OCI-LY7 (cell line): Measurements from ENCODE around the gene LRRC7. TPM values are rescaled to one million over a fixed set of nuclear protein-coding genes. Genes with fewer than 3 reads are reported as not detected.

ENCODE experiments used
- BruUV-seq: library from RNA; stranded (reverse); fragments of 400-500 nt; replicated peaks from 2 replicates; lab custom pipeline; 2021; lab: Mats Ljungman, UMichigan
- CTCF ChIA-PET: fragments of 300-600 bp; sonication (Branson Sonifier 250); formaldehyde crosslinking; loops from one replicate; lab custom pipeline; 2022; ENCODE audit warnings: antibody characterized with exemption; ENCODE audit not compliant: unreplicated experiment; lab: Charles Lee
- POLR2A ChIA-PET: fragments of 300-600 bp; sonication (Branson Sonifier 250); formaldehyde crosslinking; loops from one replicate; lab custom pipeline; 2022; ENCODE audit warnings: antibody characterized with exemption; lab: Charles Lee
- DNase-seq: peaks from one replicate; pipeline ENCODE4 v3.0.0-alpha.2; 2015; ENCODE audit warnings: low spot score
- H2AFZ ChIP-seq: fragments of 200-600 bp; sonication (generic), shearing (Covaris generic); 2 replicates; pipeline ENCODE4 v1.6.1; 2014; ENCODE audit warnings: mild to moderate bottlenecking, antibody characterized with exemption, low read length, moderate library complexity
- H3K27ac ChIP-seq: fragments of 200-600 bp; sonication (generic); 2 replicates; pipeline ENCODE4 v1.5.1; 2014; ENCODE audit warnings: mixed run types, low read depth, mild to moderate bottlenecking, moderate library complexity, low read length, inconsistent platforms; ENCODE audit not compliant: poor library complexity, severe bottlenecking
- H3K36me3 ChIP-seq: fragments of 200-600 bp; sonication (generic); 2 replicates; pipeline ENCODE4 v1.6.1; 2014; ENCODE audit warnings: mild to moderate bottlenecking, antibody characterized with exemption, low read length, moderate library complexity, mixed read lengths; ENCODE audit not compliant: insufficient read depth
- H3K4me1 ChIP-seq: fragments of 200-600 bp; sonication (generic); 2 replicates; pipeline ENCODE4 v1.5.1; 2014; ENCODE audit warnings: mild to moderate bottlenecking, low read length; ENCODE audit not compliant: insufficient read depth, poor library complexity, severe bottlenecking
- H3K4me2 ChIP-seq: fragments of 200-600 bp; sonication (generic); 2 replicates; pipeline ENCODE4 v1.6.1; 2014; ENCODE audit warnings: mild to moderate bottlenecking, low read length
- H3K4me3 ChIP-seq: fragments of 200-600 bp; sonication (generic); 2 replicates; pipeline ENCODE4 v1.5.1; 2014; ENCODE audit warnings: mild to moderate bottlenecking, low read depth, low read length; ENCODE audit not compliant: poor library complexity, severe bottlenecking
- H3K79me2 ChIP-seq: fragments of 200-600 bp; sonication (generic); 2 replicates; pipeline ENCODE4 v1.6.1; 2016; ENCODE audit warnings: low read depth, mild to moderate bottlenecking, low read length, moderate library complexity, mixed read lengths; ENCODE audit not compliant: insufficient read depth
- H3K9me2 ChIP-seq: fragments of 200-600 bp; sonication (generic); 2 replicates; pipeline ENCODE4 v1.6.1; 2016; ENCODE audit warnings: mild to moderate bottlenecking, low read length, mixed read lengths; ENCODE audit not compliant: insufficient read depth
- H3K9me3 ChIP-seq: fragments of 200-600 bp; sonication (generic); 2 replicates; pipeline ENCODE4 v1.6.1; 2014; ENCODE audit warnings: mild to moderate bottlenecking, mixed run types, low read length, mixed read lengths
- H4K20me1 ChIP-seq: fragments of 200-600 bp; sonication (generic); 2 replicates; pipeline ENCODE4 v1.6.1; 2014; ENCODE audit warnings: mild to moderate bottlenecking, antibody characterized with exemption, low read length, moderate library complexity, mixed read lengths; ENCODE audit not compliant: insufficient read depth
- EZH2phosphoT487 ChIP-seq: fragments of 200-600 bp; sonication (generic); IDR thresholded peaks from 2 replicates; pipeline ENCODE4 v1.6.1; 2018; ENCODE audit warnings: low read depth, borderline replicate concordance, mild to moderate bottlenecking, mixed run types, antibody characterized with exemption, low read length, moderate library complexity, mixed read lengths
- intact Hi-C: fragments of 100-400 bp; cut with micrococcal nuclease; formaldehyde crosslinking; loops from one replicate; pipeline ENCODE4 v1.10.0; 2022; ENCODE audit not compliant: unreplicated experiment
- total RNA-seq, 2 experiments: library from RNA; depleted of rRNA in 1 of 2; stranded (reverse); fragments of >200 nt in 1 of 2; shearing (Covaris generic) in 1 of 2; gene quantifications; 2 replicates each; pipeline ENCODE4 v1.2.3, GENCODE V29; 2014 to 2022
- TF ChIP-seq, protein P1 (sequence below): fragments of 200-600 bp; sonication (generic); conservative IDR thresholded peaks from 2 replicates; pipeline ENCODE4 v1.5.1; 2014; ENCODE audit warnings: mild to moderate bottlenecking, antibody characterized with exemption, low read length, moderate library complexity, mixed read lengths

Gene LRRC7
- total RNA-seq, 2 experiments from 2014 or later = not detected

DNA sequence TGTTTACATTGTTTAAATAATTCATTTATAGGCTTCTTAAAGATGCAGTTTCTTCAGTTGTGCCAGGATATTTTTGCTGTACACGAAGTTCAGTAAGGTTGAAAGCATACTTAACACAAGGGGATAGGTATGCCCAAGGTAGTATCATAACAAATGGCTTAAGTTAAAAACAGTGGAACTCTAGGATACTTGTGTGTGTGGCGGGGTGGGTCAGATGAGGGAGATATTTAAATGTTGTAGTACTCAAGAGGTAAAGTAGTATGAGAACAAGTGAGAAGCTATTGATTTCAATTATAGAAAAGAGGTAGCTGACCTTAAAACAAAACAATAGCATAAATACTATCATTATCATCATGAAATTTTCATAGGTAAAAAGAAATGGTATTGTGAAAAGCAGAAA, 6.2 kb downstream of the LRRC7 start:
- H3K9me2 ChIP-seq = no peaks in the 10 kb centered on the region
- intact Hi-C loops = no loop called here
- POLR2A ChIA-PET = interaction anchor here (0.5 to 0.7 kb wide), 2 partner anchors 451 to 1289 kb away, joined by 3 read pairs; no protein-coding TSS in a partner anchor
- no peak overlapping the region for H3K27ac ChIP-seq
- H3K36me3 ChIP-seq = no peaks in the 10 kb centered on the region
- no peaks in the 10 kb centered on the region for H3K9me3 ChIP-seq
- DNase-seq = no peak
- no peaks in the 10 kb centered on the region for H3K4me1 ChIP-seq
- H3K4me3 ChIP-seq = no peak overlapping the region
- H3K4me2 ChIP-seq = no peak overlapping the region
- BruUV-seq = no TSS peak
- no peak overlapping the region for H2AFZ ChIP-seq
- CTCF ChIA-PET = no interaction called here
- H3K79me2 ChIP-seq = no peaks in the 10 kb centered on the region
- TF ChIP-seq, protein P1, sequence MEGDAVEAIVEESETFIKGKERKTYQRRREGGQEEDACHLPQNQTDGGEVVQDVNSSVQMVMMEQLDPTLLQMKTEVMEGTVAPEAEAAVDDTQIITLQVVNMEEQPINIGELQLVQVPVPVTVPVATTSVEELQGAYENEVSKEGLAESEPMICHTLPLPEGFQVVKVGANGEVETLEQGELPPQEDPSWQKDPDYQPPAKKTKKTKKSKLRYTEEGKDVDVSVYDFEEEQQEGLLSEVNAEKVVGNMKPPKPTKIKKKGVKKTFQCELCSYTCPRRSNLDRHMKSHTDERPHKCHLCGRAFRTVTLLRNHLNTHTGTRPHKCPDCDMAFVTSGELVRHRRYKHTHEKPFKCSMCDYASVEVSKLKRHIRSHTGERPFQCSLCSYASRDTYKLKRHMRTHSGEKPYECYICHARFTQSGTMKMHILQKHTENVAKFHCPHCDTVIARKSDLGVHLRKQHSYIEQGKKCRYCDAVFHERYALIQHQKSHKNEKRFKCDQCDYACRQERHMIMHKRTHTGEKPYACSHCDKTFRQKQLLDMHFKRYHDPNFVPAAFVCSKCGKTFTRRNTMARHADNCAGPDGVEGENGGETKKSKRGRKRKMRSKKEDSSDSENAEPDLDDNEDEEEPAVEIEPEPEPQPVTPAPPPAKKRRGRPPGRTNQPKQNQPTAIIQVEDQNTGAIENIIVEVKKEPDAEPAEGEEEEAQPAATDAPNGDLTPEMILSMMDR = no peak
- no peak for TF ChIP-seq EZH2phosphoT487
- H4K20me1 ChIP-seq = no peaks in the 10 kb centered on the region

DNA sequence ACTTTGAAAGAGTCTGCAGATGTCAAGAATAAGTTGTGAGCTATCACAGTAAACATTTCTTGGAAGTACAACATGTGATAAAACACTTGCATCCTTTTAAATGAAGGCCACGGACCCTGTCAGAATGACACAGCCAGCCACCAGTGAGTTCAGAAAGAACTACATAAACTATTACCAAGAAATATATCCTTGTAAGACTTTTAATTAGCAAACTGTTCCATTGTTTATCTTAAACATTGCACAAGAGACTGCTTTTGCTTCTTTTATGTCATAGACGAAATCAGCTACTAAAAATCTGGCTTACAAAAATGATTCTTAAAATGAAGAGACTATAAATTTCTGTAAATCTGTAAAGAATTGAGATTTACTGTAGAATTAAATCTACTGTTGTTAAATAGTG, 17.9 kb downstream of the LRRC7 start:
- H3K4me2 ChIP-seq = no peak overlapping the region
- TF ChIP-seq, protein P1 = no peak
- TF ChIP-seq EZH2phosphoT487 = no peak
- no peaks in the 10 kb centered on the region for H3K9me2 ChIP-seq
- no TSS peak for BruUV-seq
- H3K79me2 ChIP-seq = no peaks in the 10 kb centered on the region
- no peak overlapping the region for H3K4me3 ChIP-seq
- intact Hi-C loops = no loop called here
- no peak overlapping the region for H2AFZ ChIP-seq
- DNase-seq = no peak
- H3K27ac ChIP-seq = no peak overlapping the region
- H3K9me3 ChIP-seq = no peaks in the 10 kb centered on the region
- no peaks in the 10 kb centered on the region for H3K4me1 ChIP-seq
- CTCF ChIA-PET = no interaction called here
- no peaks in the 10 kb centered on the region for H4K20me1 ChIP-seq
- no peaks in the 10 kb centered on the region for H3K36me3 ChIP-seq
- POLR2A ChIA-PET = interaction anchor here (1.6 kb wide), 1 partner anchor 9 kb away, joined by 4 read pairs; no protein-coding TSS in a partner anchor

DNA sequence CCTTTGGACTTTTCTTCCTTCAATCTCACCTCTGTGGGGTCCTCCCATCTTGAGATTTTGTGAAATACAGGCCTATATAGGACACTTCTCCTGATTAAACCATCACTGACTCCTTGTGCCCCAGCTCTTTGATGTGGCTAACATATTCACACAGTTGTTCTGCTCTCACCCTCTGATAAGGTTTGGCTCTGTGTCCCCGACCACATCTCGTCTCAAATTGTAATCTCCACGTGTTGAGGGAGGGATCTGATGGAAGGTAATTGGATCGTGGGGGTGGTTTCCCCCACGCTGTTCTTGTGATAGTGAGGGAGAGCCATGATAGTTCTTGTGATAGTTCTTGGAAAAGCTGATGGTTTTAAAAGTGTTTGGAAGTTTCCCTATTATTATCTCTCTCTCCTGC, 19.7 kb downstream of the LRRC7 start:
- intact Hi-C loops = no loop called here
- ChIA-PET CTCF (no interaction called here), POLR2A (no interaction called here)
- Histone ChIP-seq H3K9me2 (no peaks in the 10 kb centered on the region), H3K36me3 (no peaks in the 10 kb centered on the region), H3K4me2 (no peak overlapping the region), H3K4me3 (no peak overlapping the region), H3K9me3 (no peaks in the 10 kb centered on the region), H3K4me1 (no peaks in the 10 kb centered on the region), H2AFZ (no peak overlapping the region), H3K27ac (no peak overlapping the region), H4K20me1 (no peaks in the 10 kb centered on the region), H3K79me2 (no peaks in the 10 kb centered on the region)
- no TSS peak for BruUV-seq
- TF ChIP-seq EZH2phosphoT487 = no peak
- TF ChIP-seq, protein P1 = no peak
- no peak for DNase-seq
